Stimulated activated CD4-positive, alpha-beta T cell treated with anti-CD3 and anti-CD28 coated beads, Interleukin-15, amount 100 ng/mL, for 48 hours (primary cell): Measurements from ENCODE around the gene GLDN.

Source experiments
- DNase-seq, 2 donors: peaks; one replicate each; pipeline ENCODE4 v3.0.0-alpha.2; 2020; ENCODE audit warnings: low read depth in 2 of 2

GLDN gene

DNA sequence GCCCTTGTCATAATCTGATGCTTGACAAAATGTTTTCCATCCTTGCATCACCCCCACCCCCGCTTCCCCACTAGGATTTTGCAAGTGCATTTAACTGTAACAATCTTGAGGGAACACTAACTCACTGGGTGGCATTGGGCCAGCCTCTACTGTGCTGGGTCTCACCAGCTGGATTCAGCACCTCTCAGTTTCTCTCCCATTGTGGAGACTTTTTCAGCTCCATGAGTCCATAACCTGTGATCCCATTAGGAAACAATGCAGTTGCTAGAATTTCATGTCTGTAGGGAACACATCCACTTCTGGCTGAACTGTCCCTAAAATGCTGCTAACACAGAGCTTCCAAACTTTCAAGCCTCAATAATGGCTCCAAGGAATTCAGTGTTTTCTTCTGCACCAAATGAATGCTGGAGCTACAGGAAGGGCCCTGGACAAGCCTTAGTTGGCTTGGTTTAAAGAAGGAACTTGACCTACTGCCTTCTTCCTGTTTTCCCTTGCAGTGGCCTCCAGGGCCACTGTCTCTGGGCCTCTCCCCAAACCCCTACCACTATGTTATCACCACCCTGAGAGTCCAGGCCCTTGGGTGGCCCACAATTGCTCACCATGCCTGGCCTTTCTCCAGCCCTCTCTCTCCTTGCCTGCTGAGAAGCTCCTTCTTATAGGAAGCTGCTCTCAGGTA, 18.7 kb upstream of the GLDN start:
- no peak for DNase-seq

- DNase-seq: no peak
These were observed 17.7 kb upstream of the GLDN start for GRCh38 chr15:51323749-51324148.

DNA sequence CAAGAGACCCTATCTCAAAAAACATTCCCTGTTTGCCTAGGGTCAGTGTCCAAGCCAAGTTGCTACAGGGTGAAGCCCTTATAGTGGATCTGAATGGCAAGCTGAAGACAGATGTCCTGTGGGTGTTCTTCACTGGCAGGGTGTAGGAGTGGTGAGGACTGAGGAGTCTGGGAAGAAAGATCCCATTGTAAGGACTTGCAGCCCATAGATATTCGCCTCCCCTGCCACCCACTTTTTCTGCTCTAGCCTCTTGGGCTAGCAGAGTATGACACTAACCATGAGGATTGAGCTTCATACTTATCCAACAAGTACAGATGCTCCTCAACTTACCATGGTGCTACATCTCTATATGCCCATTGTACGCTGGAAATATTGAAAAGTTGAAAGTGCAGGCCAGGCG, 16.3 kb upstream of the GLDN start:
- no peak for DNase-seq

GRCh38 chr15:51327081-51327480, 14.4 kb upstream of the GLDN start:
- no peak for DNase-seq

- no peak for DNase-seq
These were observed 12.5 kb upstream of the GLDN start for GRCh38 chr15:51328926-51329325.

DNA sequence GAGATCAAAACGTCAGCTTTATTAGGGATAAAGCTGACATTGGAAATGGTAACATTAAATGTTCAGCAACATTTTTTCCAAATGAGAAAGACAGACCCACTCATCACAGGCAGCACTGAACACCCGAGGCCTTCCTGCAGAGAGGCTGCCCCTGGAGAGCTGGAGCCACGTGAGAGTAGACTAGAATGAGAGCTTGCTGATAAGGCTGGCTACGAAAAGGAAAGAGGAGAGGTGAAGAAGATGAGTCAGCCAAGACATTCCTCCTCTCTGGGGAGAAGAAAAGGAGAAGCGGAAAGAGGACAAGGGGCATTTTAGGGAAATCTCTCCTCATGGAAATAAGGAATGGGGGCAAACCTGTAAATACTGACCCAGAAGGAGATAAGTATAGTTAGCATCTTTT, 10.3 kb upstream of the GLDN start:
- no peak for DNase-seq

- no peak for DNase-seq
These were observed 9.0 kb upstream of the GLDN start for GRCh38 chr15:51332206-51333147.

- DNase-seq: no peak
These were observed 7.9 kb upstream of the GLDN start for GRCh38 chr15:51333571-51333970.

DNA sequence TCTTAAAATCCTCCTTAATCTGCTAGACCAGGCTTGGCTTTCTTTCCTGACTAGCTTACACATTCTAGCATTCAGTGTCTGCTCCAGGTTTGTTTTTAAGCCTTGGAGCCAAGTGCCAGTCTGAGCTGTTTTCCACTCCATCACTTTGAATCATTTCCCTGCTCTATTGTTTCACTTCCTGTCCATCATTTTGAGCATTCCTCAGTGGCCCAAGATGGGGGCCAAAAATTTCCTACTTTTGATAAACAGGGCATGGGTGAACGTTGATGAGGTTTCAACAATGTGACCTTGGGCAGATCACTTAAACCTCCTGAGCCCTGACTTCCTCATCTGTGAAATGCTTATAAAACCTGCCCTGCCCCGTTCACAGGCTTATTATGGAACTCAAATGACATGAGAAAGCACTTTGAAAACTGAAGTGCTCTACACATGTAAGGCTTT, 7.4 kb upstream of the GLDN start:
- no peak for DNase-seq

GRCh38 chr15:51335087-51335486, 6.4 kb upstream of the GLDN start:
- no peak for DNase-seq

GRCh38 chr15:51335538-51336410, 5.7 kb upstream of the GLDN start:
- no peak for DNase-seq

GRCh38 chr15:51338496-51338895, 3.0 kb upstream of the GLDN start, which contains the start of gene CYP19A1:
Gene CYP19A1, minus strand, starts transcription at chr15:51338596. Its CDS starts 95,684 bp downstream, at chr15:51242912.
- no peak for DNase-seq

DNA sequence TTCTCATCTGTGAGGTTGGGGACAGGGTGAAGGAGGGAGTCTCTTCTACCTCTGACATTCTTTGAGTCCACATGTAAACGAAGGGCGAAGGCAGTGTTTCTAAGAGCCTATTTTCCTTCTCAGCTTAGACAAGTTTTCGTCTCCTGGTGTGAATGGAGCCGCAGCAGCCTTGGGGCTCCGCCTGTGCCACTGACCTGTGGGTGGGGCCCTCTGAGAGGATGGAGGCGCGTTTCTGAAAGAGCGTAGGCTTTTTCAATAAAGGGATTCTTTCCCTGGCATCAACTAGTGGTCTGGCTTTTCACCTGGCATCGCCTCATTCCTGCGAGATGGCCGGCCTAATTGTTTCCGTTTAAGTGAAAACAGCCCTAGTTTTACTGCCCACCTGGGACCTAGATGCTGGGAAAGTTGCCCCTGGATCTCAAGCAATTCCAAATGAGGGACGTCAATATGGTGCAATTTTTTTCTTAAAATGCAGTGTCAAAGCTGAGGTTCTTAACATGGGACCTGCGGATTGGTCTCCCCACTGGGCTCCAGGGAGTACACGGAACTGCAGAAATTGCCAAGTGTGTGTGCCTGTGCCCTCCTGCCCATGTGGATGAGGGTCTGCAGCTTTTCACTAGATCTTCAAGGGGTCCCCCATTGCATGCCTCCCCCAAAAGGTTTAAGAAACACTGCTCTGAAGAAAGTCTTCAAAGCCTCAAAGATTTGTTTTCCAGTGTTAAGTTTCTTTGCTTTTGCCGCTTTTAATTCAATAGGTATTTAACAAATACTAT, 958 bp downstream of the GLDN start:
- DNase-seq: no peak

- DNase-seq: no peak
These were observed 2.0 kb downstream of the GLDN start for GRCh38 chr15:51343466-51343865.

DNA sequence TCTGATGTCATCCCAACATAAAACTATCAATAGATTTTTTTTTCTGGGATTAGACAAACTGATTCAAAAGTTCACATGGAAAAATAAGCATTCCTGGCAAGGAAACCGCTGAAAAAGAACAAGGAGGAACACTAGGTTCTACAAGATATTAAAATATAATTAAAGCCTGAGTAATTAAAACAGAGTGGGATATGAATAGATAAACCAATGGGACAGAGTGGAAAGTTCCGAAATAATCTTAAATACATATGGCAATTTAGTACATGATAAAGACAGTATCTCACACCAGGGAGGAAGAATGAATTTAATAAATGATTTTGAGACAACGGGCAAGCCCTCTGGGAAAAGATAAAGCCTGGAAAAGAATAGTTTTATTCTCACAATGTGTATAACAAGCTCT, 4.7 kb downstream of the GLDN start:
- DNase-seq: no peak

DNA sequence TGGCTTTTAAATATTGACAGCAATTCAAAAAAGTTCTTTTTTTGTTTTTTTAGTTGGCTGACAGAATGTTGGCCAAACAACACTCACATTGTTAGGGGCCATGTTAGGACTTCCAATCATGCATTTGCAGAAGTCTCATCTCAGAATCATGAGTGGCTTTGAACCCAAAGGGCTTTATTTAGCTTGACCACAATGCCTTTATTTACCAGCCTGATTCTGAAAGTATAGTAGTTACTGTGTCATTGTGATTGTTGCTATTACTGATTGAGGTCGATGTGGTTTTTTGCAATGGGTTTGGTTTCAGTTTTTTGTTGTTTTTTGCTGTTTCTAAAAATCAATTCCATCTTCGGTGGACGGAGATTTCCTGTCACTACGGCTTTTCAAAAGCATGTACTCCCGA, 7.2 kb downstream of the GLDN start:
- no peak for DNase-seq

- DNase-seq: no peak
These were observed 7.8 kb downstream of the GLDN start for GRCh38 chr15:51349156-51349844.

GRCh38 chr15:51350723-51351122, 9.3 kb downstream of the GLDN start:
- no peak for DNase-seq

- DNase-seq: no peak
These were observed 12.5 kb downstream of the GLDN start for GRCh38 chr15:51353976-51354375.

DNA sequence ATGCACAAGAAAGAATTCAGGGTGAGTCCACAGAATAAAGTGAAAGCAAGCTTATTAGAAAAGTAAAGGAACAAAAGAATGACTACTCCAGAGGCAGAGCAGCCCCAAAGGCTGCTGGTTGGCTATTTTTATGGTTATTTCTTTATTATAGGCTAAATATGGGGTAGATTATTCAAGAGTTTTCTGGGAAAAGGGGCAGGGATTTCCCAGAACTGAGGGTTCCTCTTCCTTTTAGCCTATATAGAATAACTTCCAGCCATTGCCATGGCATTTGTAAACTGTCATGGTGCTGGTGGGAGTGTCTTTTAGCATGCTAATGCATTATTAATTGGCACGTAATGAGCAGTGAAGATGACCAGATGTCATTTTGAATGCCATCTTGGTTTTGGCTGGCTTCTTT, 13.6 kb downstream of the GLDN start:
- no peak for DNase-seq

DNA sequence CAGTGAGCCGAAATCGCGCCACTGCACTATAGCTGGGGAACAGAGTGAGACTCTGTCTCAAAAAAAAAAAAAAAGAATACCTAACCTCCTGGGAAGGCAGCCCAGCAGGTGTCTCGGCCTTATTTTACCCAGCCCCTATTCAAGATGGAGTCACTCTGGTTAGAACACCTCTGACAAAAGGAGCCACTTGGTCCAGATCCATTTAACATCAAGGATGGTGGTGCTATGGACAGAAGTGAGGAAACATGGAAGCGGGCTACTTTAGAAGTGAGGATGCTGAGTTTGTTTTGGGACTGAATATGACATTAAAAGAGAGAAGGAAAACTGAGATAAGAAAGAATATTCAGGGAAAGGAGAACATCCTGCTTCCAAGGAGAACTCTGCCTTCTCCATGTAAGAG, 14.7 kb downstream of the GLDN start:
- DNase-seq: no peak
